Smooth muscle cell (in vitro differentiated cells): ENCODE data around the gene SEMA3A. TPM values are rescaled to one million over a fixed set of nuclear protein-coding genes. Genes with fewer than 3 reads are reported as not detected.

Experiments
- DNase-seq: peaks from one replicate; lab custom pipeline; 2025; ENCODE audit not compliant: unreplicated experiment; lab: John Stamatoyannopoulos, UW
- H2AFZ ChIP-seq: fragments of 200-600 bp; sonication (generic); 2 replicates; pipeline ENCODE4 v1.6.0; 2016; ENCODE audit warnings: antibody characterized with exemption, low read depth, mild to moderate bottlenecking
- H3F3A ChIP-seq: fragments of 200-600 bp; sonication (generic); 2 replicates; pipeline ENCODE4 v1.6.0; 2017; ENCODE audit warnings: antibody characterized with exemption, low read depth
- H3K27ac ChIP-seq: fragments of 200-600 bp; sonication (generic); 2 replicates; pipeline ENCODE4 v1.5.1; 2016; ENCODE audit warnings: low read depth, mild to moderate bottlenecking
- H3K27me3 ChIP-seq: fragments of 200-600 bp; sonication (generic); 2 replicates; pipeline ENCODE4 v1.6.1; 2016; ENCODE audit warnings: low read depth, mild to moderate bottlenecking
- H3K36me3 ChIP-seq: fragments of 200-600 bp; sonication (generic); 2 replicates; pipeline ENCODE4 v1.5.1; 2016; ENCODE audit warnings: low read depth
- H3K4me1 ChIP-seq: fragments of 200-600 bp; sonication (generic); 2 replicates; pipeline ENCODE4 v1.5.1; 2016; ENCODE audit warnings: low read depth
- H3K4me2 ChIP-seq: fragments of 200-600 bp; sonication (generic); 2 replicates; pipeline ENCODE4 v1.6.0; 2016; ENCODE audit warnings: mild to moderate bottlenecking
- H3K4me3 ChIP-seq: fragments of 200-600 bp; sonication (generic); 2 replicates; pipeline ENCODE4 v1.5.1; 2016; ENCODE audit warnings: mild to moderate bottlenecking
- H3K79me2 ChIP-seq: fragments of 200-600 bp; sonication (generic); 2 replicates; pipeline ENCODE4 v1.6.0; 2016; ENCODE audit warnings: low read depth, mild to moderate bottlenecking
- H3K9ac ChIP-seq: fragments of 200-600 bp; sonication (generic); 2 replicates; pipeline ENCODE4 v1.6.0; 2016; ENCODE audit warnings: low read depth
- H3K9me3 ChIP-seq: fragments of 200-600 bp; sonication (generic); replicated peaks from 2 replicates; pipeline ENCODE4 v1.5.1; 2016; ENCODE audit warnings: low read depth
- H4K20me1 ChIP-seq: fragments of 200-600 bp; sonication (generic); 2 replicates; pipeline ENCODE4 v1.6.0; 2016; ENCODE audit warnings: low read depth
- CTCF ChIP-seq: fragments of 200-600 bp; sonication (generic); IDR thresholded peaks from 2 replicates; pipeline ENCODE4 v1.5.1; 2017; ENCODE audit warnings: borderline replicate concordance, mild to moderate bottlenecking, antibody characterized with exemption; ENCODE audit not compliant: insufficient read depth, poor library complexity, severe bottlenecking
- WGBS: methylation state at CpG from one replicate; pipeline ENCODE4 v1.1.7; 2016; ENCODE audit warnings: low lambda C conversion rate; 5-methylcytosine and 5-hydroxymethylcytosine counted together
- polyA plus RNA-seq: library from polyadenylated mRNA; unstranded; fragments of >200 nt; fragmentation: Nextera tagmentation; extraction: Ambion mirVana; gene quantifications from 2 replicates; pipeline ENCODE4 v1.2.1, GENCODE V29; 2016
- total RNA-seq: library from RNA; depleted of rRNA; stranded (reverse); fragments of >200 nt; gene quantifications from 2 replicates; pipeline ENCODE4 v1.2.3, GENCODE V29; 2014

Gene SEMA3A
- total and polyA plus RNA-seq, 2 experiments from 2014 or later: 8.3 to 34.6 TPM

GRCh38 chr7:84190016-84190705 is 4.4 kb downstream of the SEMA3A start:
- no peak for DNase-seq
- H3K9me3 ChIP-seq: no peaks in the 10 kb centered on the region
- peak overlapping the region; percentile 14 for H3K4me3 ChIP-seq
- no peak for TF ChIP-seq CTCF
- no peaks in the 10 kb centered on the region for H4K20me1 ChIP-seq
- peak overlapping the region; percentile 37 for H3K27ac ChIP-seq
- H3K79me2 ChIP-seq: peaks cover 34% of the 10 kb centered on the region
- WGBS: 81% methylated on average over 1 of the region's 1 CpG
- peak overlapping the region; percentile 56 for H3K4me2 ChIP-seq
- peaks cover 10% of the 10 kb centered on the region for H3F3A ChIP-seq
- peaks cover 59% of the 10 kb centered on the region for H3K4me1 ChIP-seq
- H3K36me3 ChIP-seq: no peaks in the 10 kb centered on the region
- peak overlapping the region; percentile 19 for H3K9ac ChIP-seq
- no peaks in the 10 kb centered on the region for H3K27me3 ChIP-seq
- H2AFZ ChIP-seq: peak overlapping the region; percentile 33

- Histone ChIP-seq H4K20me1 (no peaks in the 10 kb centered on the region), H3K27me3 (no peaks in the 10 kb centered on the region), H3K9me3 (no peaks in the 10 kb centered on the region), H3K4me3 (no peak overlapping the region), H3K4me2 (peak overlapping the region; percentile 74), H3K27ac (peak overlapping the region; percentile 82), H3K4me1 (peaks cover 59% of the 10 kb centered on the region), H2AFZ (peak overlapping the region; percentile 38), H3F3A (peaks cover 10% of the 10 kb centered on the region), H3K9ac (no peak overlapping the region), H3K79me2 (peaks cover 34% of the 10 kb centered on the region), H3K36me3 (no peaks in the 10 kb centered on the region)
- peak; percentile 20 for TF ChIP-seq CTCF
- no peak for DNase-seq
Observed at GRCh38 chr7:84188786-84189405, 5.7 kb downstream of the SEMA3A start.

GRCh38 chr7:84187813-84188510 is 6.6 kb downstream of the SEMA3A start:
- Histone ChIP-seq H3K4me2 (peak overlapping the region; percentile 74), H3K4me1 (peaks cover 53% of the 10 kb centered on the region), H4K20me1 (no peaks in the 10 kb centered on the region), H3K9ac (peak overlapping the region; percentile 44), H3K36me3 (no peaks in the 10 kb centered on the region), H3K9me3 (no peaks in the 10 kb centered on the region), H3F3A (peaks cover 10% of the 10 kb centered on the region), H3K27me3 (no peaks in the 10 kb centered on the region), H3K4me3 (no peak overlapping the region), H3K79me2 (peaks cover 25% of the 10 kb centered on the region), H3K27ac (peak overlapping the region; percentile 82), H2AFZ (peak overlapping the region; percentile 38)
- TF ChIP-seq CTCF: no peak
- 13% methylated on average over 2 of the region's 2 CpGs for WGBS
- no peak for DNase-seq
